Gastrocnemius medialis (tissue), 4 donors: ENCODE results near the gene FBLN2. TPM values are rescaled to one million over a fixed set of nuclear protein-coding genes. Genes with fewer than 3 reads are reported as not detected.

ENCODE experiments used
- ATAC-seq, 2 donors: fragments of 150-250 bp; one replicate each; pipeline ENCODE4 v1.9.1; 2016
- DNase-seq, 2 donors: peaks; one replicate each; pipeline ENCODE4 v3.0.0-alpha.2; 2019
- H3K27ac ChIP-seq, 4 donors: fragments of 200-600 bp; sonication (generic); 1 replicate in 1 of 4; 2 replicates in 3 of 4; pipeline ENCODE4 v1.5.1; 2016 to 2018; ENCODE audit warnings: mild to moderate bottlenecking in 2 of 4, moderate library complexity in 1 of 4
- H3K27me3 ChIP-seq, 3 donors: fragments of 200-600 bp; sonication (generic) in 2 of 3; 1 replicate in 1 of 3; 2 replicates in 2 of 3; pipeline versions ENCODE4 v1.5.1 to v1.6.0; 2016 to 2019; ENCODE audit warnings: mild to moderate bottlenecking in 1 of 3, moderate library complexity in 1 of 3
- H3K36me3 ChIP-seq, 2 donors: fragments of 200-600 bp; sonication (generic) in 1 of 2; one replicate each; pipeline ENCODE4 v1.5.1; 2017 to 2018
- H3K4me1 ChIP-seq, 2 donors: fragments of 200-600 bp; sonication (generic) in 1 of 2; one replicate each; pipeline ENCODE4 v1.5.1; 2016 to 2017; ENCODE audit warnings: mild to moderate bottlenecking in 2 of 2
- H3K4me3 ChIP-seq, 4 donors: fragments of 200-600 bp; sonication (generic) in 3 of 4; 1 replicate in 1 of 4; 2 replicates in 3 of 4; pipeline ENCODE4 v1.5.1; 2016 to 2019; ENCODE audit warnings: mild to moderate bottlenecking in 2 of 4
- H3K9me3 ChIP-seq, 3 donors: fragments of 200-600 bp; sonication (generic) in 2 of 3; 1 replicate in 1 of 3; 2 replicates in 2 of 3; pipeline ENCODE4 v1.5.1; 2016 to 2019
- CTCF ChIP-seq, 5 experiments: fragments of 450-650 bp in 3 of 5; fragments of 200-600 bp in 2 of 5; sonication (generic) in 2 of 5; IDR thresholded peaks in 4 of 5; conservative IDR thresholded peaks in 1 of 5; 1 replicate in 4 of 5; 2 replicates in 1 of 5; pipeline ENCODE4 v1.5.1; 2016 to 2019; ENCODE audit warnings: antibody characterized with exemption in 5 of 5, mild to moderate bottlenecking in 3 of 5, moderate library complexity in 3 of 5
- POLR2A ChIP-seq, 2 donors: fragments of 450-650 bp; IDR thresholded peaks; one replicate each; pipeline ENCODE4 v1.6.1; 2017; ENCODE audit warnings: antibody characterized with exemption in 2 of 2, mild to moderate bottlenecking in 2 of 2, moderate library complexity in 2 of 2
- in situ Hi-C, 4 donors: fragments of 200-750 bp; cut with MboI; loops; one replicate each; pipeline versions ENCODE4 v1.15.0 to v1.8.0; 2017; ENCODE audit warnings: low sequenced_read_pairs in 4 of 4
- intact Hi-C: fragments of 100-400 bp; cut with DNase I; formaldehyde crosslinking; loops from one replicate; pipeline ENCODE4 v1.15.1; 2023; ENCODE audit warnings: low total_unique reads
- total RNA-seq, 4 donors: library from RNA; depleted of rRNA; stranded (reverse); fragments of >200 nt; gene quantifications; one replicate each; pipeline versions ENCODE4 v1.1.0 to v1.2.3, GENCODE V29; 2016

FBLN2 gene
- total RNA-seq, 4 donors from 2014 or later = 28.9 to 45.7 (median 34.0) TPM

DNA sequence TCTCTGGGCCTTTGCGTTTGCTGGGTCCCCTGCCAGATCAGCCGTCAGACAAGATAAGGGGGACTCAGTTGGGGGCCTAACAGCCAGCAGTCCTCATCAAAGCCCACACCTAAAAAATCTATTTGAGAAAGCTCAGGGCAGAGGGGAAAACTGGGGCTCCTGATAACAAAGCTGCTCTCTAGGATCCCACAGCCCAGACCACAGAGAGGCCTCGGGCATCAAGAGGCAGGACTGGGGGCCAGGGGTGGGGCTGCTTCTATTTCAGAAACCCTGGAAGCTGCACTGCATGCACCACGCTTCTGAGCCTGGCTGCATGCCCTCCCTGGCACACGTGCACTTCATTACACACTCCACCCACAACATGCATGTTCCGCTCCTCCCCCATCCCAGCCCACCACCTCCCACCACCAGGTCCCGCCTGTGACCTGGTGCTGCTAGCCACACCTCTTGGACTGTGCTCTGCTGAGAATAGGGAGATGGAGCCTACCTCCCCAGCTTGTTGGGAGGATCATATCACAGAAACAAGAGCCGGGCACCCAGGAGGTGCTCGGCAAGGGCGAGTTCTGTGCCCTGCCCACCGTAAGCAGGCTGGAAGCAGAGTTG lies 26.6 kb downstream of the FBLN2 start:
- DNase-seq (no peak), ATAC-seq (no peak)

GRCh38 chr3:13577181-13578121 lies 28.5 kb downstream of the FBLN2 start:
- no peak for DNase-seq
- no peaks in the 10 kb centered on the region for H3K9me3 ChIP-seq
- in situ Hi-C loops (no loop called here), intact Hi-C loops (no loop called here)
- TF ChIP-seq CTCF (IDR thresholded peaks at IDR 0.05 in 4 of 5, conservative IDR thresholded peaks at IDR 0.05 in 1 of 5) (no peak), POLR2A (IDR thresholded peaks at IDR 0.05) (no peak)
- no peaks in the 10 kb centered on the region for H3K36me3 ChIP-seq
- H3K27ac ChIP-seq = no peak overlapping the region
- H3K27me3 ChIP-seq = no peaks in the 10 kb centered on the region
- ATAC-seq = no peak
- no peak overlapping the region for H3K4me3 ChIP-seq
- peaks cover 0 to 4% of the 10 kb centered on the region in 2 donors for H3K4me1 ChIP-seq

More for the DNA sequence above, 26.6 kb downstream of the FBLN2 start:
- Histone ChIP-seq H3K36me3 (no peaks in the 10 kb centered on the region), H3K4me1 (peaks cover 0 to 4% of the 10 kb centered on the region in 2 donors), H3K27ac (no peak overlapping the region), H3K9me3 (no peaks in the 10 kb centered on the region), H3K27me3 (no peaks in the 10 kb centered on the region), H3K4me3 (no peak overlapping the region)
- intact Hi-C loops (no loop called here), in situ Hi-C loops (no loop called here)
- no peak for TF ChIP-seq CTCF (IDR thresholded peaks at IDR 0.05 in 4 of 5, conservative IDR thresholded peaks at IDR 0.05 in 1 of 5)

- Histone ChIP-seq H3K4me3 (no peak overlapping the region), H3K36me3 (no peaks in the 10 kb centered on the region), H3K4me1 (peaks cover 0 to 4% of the 10 kb centered on the region in 2 donors), H3K9me3 (no peaks in the 10 kb centered on the region), H3K27ac (no peak overlapping the region), H3K27me3 (no peaks in the 10 kb centered on the region)
- TF ChIP-seq POLR2A (IDR thresholded peaks at IDR 0.05) (no peak), CTCF (IDR thresholded peaks at IDR 0.05 in 4 of 5, conservative IDR thresholded peaks at IDR 0.05 in 1 of 5) (no peak)
- no peak for DNase-seq
- no peak for ATAC-seq
- in situ Hi-C loops (no loop called here), intact Hi-C loops (no loop called here)
Measured at GRCh38 chr3:13578251-13578650, 29.3 kb downstream of the FBLN2 start.

- in situ Hi-C loops = no loop called here
- Histone ChIP-seq H3K9me3 (no peaks in the 10 kb centered on the region), H3K4me1 (peaks cover 0 to 4% of the 10 kb centered on the region in 2 donors), H3K4me3 (no peak overlapping the region), H3K36me3 (no peaks in the 10 kb centered on the region), H3K27ac (peak overlapping the region in 1 of 4 donors; percentile 37), H3K27me3 (no peaks in the 10 kb centered on the region)
- intact Hi-C loops = no loop called here
- DNase-seq (no peak), ATAC-seq (peak in 1 of 2 donors; percentile 28)
- TF ChIP-seq POLR2A (IDR thresholded peaks at IDR 0.05) (no peak), CTCF (IDR thresholded peaks at IDR 0.05 in 4 of 5, conservative IDR thresholded peaks at IDR 0.05 in 1 of 5) (no peak)
Measured at GRCh38 chr3:13579063-13579462, 30.1 kb downstream of the FBLN2 start.
